H9 (cell line): ENCODE results near the gene TRIM69. TPM values are rescaled to one million over a fixed set of nuclear protein-coding genes. Genes with fewer than 3 reads are reported as not detected.

ENCODE experiments used
- DNase-seq: peaks from one replicate; pipeline ENCODE4 v3.0.0-alpha.2; 2017
- H2AFZ ChIP-seq: one replicate; pipeline ENCODE4 v1.6.1; 2013; ENCODE audit warnings: mild to moderate bottlenecking, low read length, control low read depth, moderate library complexity
- H2AK5ac ChIP-seq: 2 replicates; pipeline ENCODE4 v1.6.1; 2013; ENCODE audit warnings: low read length, control low read depth, mixed read lengths; ENCODE audit not compliant: insufficient read length
- H2BK120ac ChIP-seq: one replicate; pipeline ENCODE4 v1.6.1; 2013; ENCODE audit warnings: low read depth, mild to moderate bottlenecking, low read length, control low read depth, inconsistent platforms; ENCODE audit not compliant: poor library complexity, severe bottlenecking
- H2BK12ac ChIP-seq: 2 replicates; pipeline ENCODE4 v1.6.1; 2013; ENCODE audit warnings: low read length, control low read depth, mixed read lengths, low read depth; ENCODE audit not compliant: insufficient read length
- H2BK15ac ChIP-seq: 2 replicates; pipeline ENCODE4 v1.6.1; 2013; ENCODE audit warnings: low read depth, low read length, control low read depth
- H2BK20ac ChIP-seq: one replicate; pipeline ENCODE4 v1.6.1; 2013; ENCODE audit warnings: low read depth, mild to moderate bottlenecking, low read length, control low read depth, inconsistent platforms; ENCODE audit not compliant: poor library complexity, severe bottlenecking
- H2BK5ac ChIP-seq: 2 replicates; pipeline ENCODE4 v1.6.1; 2013; ENCODE audit warnings: low read length, control low read depth, mixed read lengths; ENCODE audit not compliant: insufficient read length
- H3K14ac ChIP-seq: 2 replicates; pipeline ENCODE4 v1.6.1; 2013; ENCODE audit warnings: low read length, control low read depth; ENCODE audit not compliant: insufficient read depth
- H3K18ac ChIP-seq: 2 replicates; pipeline ENCODE4 v1.6.1; 2013; ENCODE audit warnings: low read depth, mild to moderate bottlenecking, mixed read lengths, low read length, control low read depth; ENCODE audit not compliant: insufficient read length
- H3K23ac ChIP-seq: 2 replicates; pipeline ENCODE4 v1.6.1; 2013; ENCODE audit warnings: low read length, control low read depth, mixed read lengths, low read depth; ENCODE audit not compliant: insufficient read length
- H3K23me2 ChIP-seq: 2 replicates; pipeline ENCODE4 v1.6.1; 2013; ENCODE audit warnings: low read depth, mild to moderate bottlenecking, mixed read lengths, low read length, control low read depth; ENCODE audit not compliant: insufficient read length, poor library complexity, severe bottlenecking
- H3K27ac ChIP-seq: 2 replicates; pipeline ENCODE4 v1.5.1; 2013; ENCODE audit warnings: low read length, control low read depth, mixed read lengths, low read depth; ENCODE audit not compliant: insufficient read length
- H3K27me3 ChIP-seq: 2 replicates; pipeline ENCODE4 v1.6.1; 2013; ENCODE audit warnings: low read length, control low read depth, inconsistent platforms; ENCODE audit not compliant: insufficient read depth
- H3K4ac ChIP-seq: 2 replicates; pipeline ENCODE4 v1.6.1; 2013; ENCODE audit warnings: low read depth, mild to moderate bottlenecking, control low read depth, inconsistent platforms, low read length, moderate library complexity
- H3K4me1 ChIP-seq: 2 replicates; pipeline ENCODE4 v1.6.1; 2013; ENCODE audit warnings: low read length, control low read depth, inconsistent platforms; ENCODE audit not compliant: insufficient read depth
- H3K4me2 ChIP-seq: 2 replicates; pipeline ENCODE4 v1.6.1; 2013; ENCODE audit warnings: low read length, control low read depth, mixed read lengths; ENCODE audit not compliant: insufficient read length, insufficient read depth
- H3K56ac ChIP-seq: 2 replicates; pipeline ENCODE4 v1.6.1; 2013; ENCODE audit warnings: low read depth, mild to moderate bottlenecking, mixed read lengths, low read length, control low read depth; ENCODE audit not compliant: insufficient read length
- H3K79me1 ChIP-seq: 2 replicates; pipeline ENCODE4 v1.6.1; 2013; ENCODE audit warnings: low read depth, mild to moderate bottlenecking, moderate library complexity, low read length, control low read depth, inconsistent platforms; ENCODE audit not compliant: insufficient read depth, poor library complexity, severe bottlenecking
- H3K79me2 ChIP-seq: 2 replicates; pipeline ENCODE4 v1.6.1; 2013; ENCODE audit warnings: low read length, control low read depth, inconsistent platforms; ENCODE audit not compliant: insufficient read depth
- H3K9ac ChIP-seq: 2 replicates; pipeline ENCODE4 v1.6.1; 2013; ENCODE audit warnings: low read length, control low read depth, mixed read lengths; ENCODE audit not compliant: insufficient read length; ENCODE audit errors: extremely low read depth
- H3K9me3 ChIP-seq: one replicate; pipeline ENCODE4 v1.6.1; 2013; ENCODE audit warnings: low read depth, low read length, inconsistent platforms; ENCODE audit not compliant: control insufficient read depth
- H3T11ph ChIP-seq: one replicate; pipeline ENCODE4 v1.6.1; 2013; ENCODE audit warnings: mild to moderate bottlenecking, low read length, control low read depth, inconsistent platforms
- H4K20me1 ChIP-seq: one replicate; pipeline ENCODE4 v1.6.1; 2013; ENCODE audit not compliant: control insufficient read depth, insufficient read length, insufficient read depth
- H4K5ac ChIP-seq: 2 replicates; pipeline ENCODE4 v1.6.1; 2013; ENCODE audit warnings: low read depth, mild to moderate bottlenecking, mixed read lengths, low read length, control low read depth; ENCODE audit not compliant: insufficient read length
- H4K8ac ChIP-seq: replicated peaks from 2 replicates; pipeline ENCODE4 v1.6.1; 2013; ENCODE audit warnings: low read length, control low read depth, mixed read lengths, low read depth; ENCODE audit not compliant: insufficient read length
- H4K91ac ChIP-seq: 2 replicates; pipeline ENCODE4 v1.6.1; 2013; ENCODE audit warnings: low read depth, mild to moderate bottlenecking, moderate library complexity, mixed read lengths, low read length, control low read depth; ENCODE audit not compliant: insufficient read length
- H3K27ac Mint-ChIP-seq, 3 experiments: 2 replicates in 2 of 3; 3 replicates in 1 of 3; pipeline ENCODE4 v1.8.0; 2020 to 2021; ENCODE audit warnings: mixed read lengths in 3 of 3, mild to moderate bottlenecking in 1 of 3, moderate library complexity in 1 of 3
- H3K27me3 Mint-ChIP-seq: 2 replicates; pipeline ENCODE4 v1.8.0; 2021; ENCODE audit warnings: low read depth, mild to moderate bottlenecking, moderate library complexity, mixed read lengths
- H3K36me3 Mint-ChIP-seq, 3 experiments: 2 replicates in 2 of 3; 3 replicates in 1 of 3; pipeline ENCODE4 v1.8.0; 2020 to 2021; ENCODE audit warnings: low read depth in 3 of 3, mixed read lengths in 3 of 3; ENCODE audit not compliant: insufficient read depth in 1 of 3
- H3K4me1 Mint-ChIP-seq, 2 experiments: 2 replicates each; pipeline ENCODE4 v1.8.0; 2020; ENCODE audit warnings: mixed read lengths in 2 of 2
- H3K4me3 Mint-ChIP-seq, 2 experiments: 2 replicates in 1 of 2; 3 replicates in 1 of 2; pipeline ENCODE4 v1.8.0; 2020 to 2021; ENCODE audit warnings: mild to moderate bottlenecking in 2 of 2, mixed read lengths in 2 of 2, moderate library complexity in 1 of 2
- H3K9me3 Mint-ChIP-seq, 2 experiments: 2 replicates in 1 of 2; 3 replicates in 1 of 2; pipeline ENCODE4 v1.8.0; 2020; ENCODE audit warnings: mild to moderate bottlenecking in 2 of 2, mixed read lengths in 2 of 2, moderate library complexity in 1 of 2
- WGBS: extraction: QIAGEN DNeasy Blood & Tissue Kit; methylation state at CpG from one replicate; pipeline ENCODE4 v1.1.7; 2013; ENCODE audit warnings: missing lambda C conversion rate, low lambda C conversion rate, mixed read lengths; ENCODE audit not compliant: insufficient read length; ENCODE audit errors: extremely low coverage; 5-methylcytosine and 5-hydroxymethylcytosine counted together
- total RNA-seq: library from RNA; stranded (reverse); gene quantifications from 2 replicates; pipeline ENCODE4 v1.2.1, GENCODE V29; 2021
- TF ChIP-seq, protein P1 (sequence below): fragments of 200-600 bp; sonication (generic); conservative IDR thresholded peaks from 3 replicates; pipeline ENCODE4 v1.8.0; 2021; ENCODE audit warnings: antibody characterized with exemption, mild to moderate bottlenecking

The TRIM69 gene
- total RNA-seq, 1 experiment from 2014 or later: 4.3 TPM

DNA sequence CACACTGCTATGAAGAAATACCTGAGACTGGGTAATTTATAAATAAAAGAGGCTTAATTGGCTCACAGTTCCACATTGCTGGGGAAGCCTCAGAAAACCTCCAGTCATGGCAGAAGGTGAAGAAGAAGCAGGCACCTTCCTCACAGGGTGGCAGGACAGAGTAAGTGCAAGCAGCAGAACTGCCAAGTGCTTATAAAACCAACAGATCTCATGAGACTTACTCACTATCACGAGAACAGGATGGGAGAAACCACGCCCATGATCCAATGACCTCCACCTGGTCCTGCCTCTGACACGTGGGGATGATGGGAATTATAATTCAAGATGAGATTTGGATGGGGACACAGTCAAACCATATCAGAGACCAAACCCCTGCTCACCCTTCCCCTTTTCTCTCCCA is 75.0 kb downstream of the TRIM69 start:
- H4K91ac ChIP-seq: no peak overlapping the region
- peaks cover 6% of the 10 kb centered on the region for H3K27me3 Mint-ChIP-seq
- no peaks in the 10 kb centered on the region for H3K27me3 ChIP-seq
- no peak overlapping the region for H4K5ac ChIP-seq
- H3K36me3 Mint-ChIP-seq: no peaks in the 10 kb centered on the region
- H3K18ac ChIP-seq: no peak overlapping the region
- H3K9ac ChIP-seq: no peak overlapping the region
- H2BK120ac ChIP-seq: no peak overlapping the region
- no peak overlapping the region for H3K4ac ChIP-seq
- H3K4me1 Mint-ChIP-seq: peaks cover 4 to 6% of the 10 kb centered on the region in 2 experiments
- no peaks in the 10 kb centered on the region for H3K9me3 Mint-ChIP-seq
- no peak overlapping the region for H2BK15ac ChIP-seq
- no peak overlapping the region for H3K4me3 Mint-ChIP-seq
- H3K23me2 ChIP-seq: no peaks in the 10 kb centered on the region
- no peak for DNase-seq
- H2AK5ac ChIP-seq: no peak overlapping the region
- H3T11ph ChIP-seq: no peak overlapping the region
- no peak overlapping the region for H4K8ac ChIP-seq
- no peaks in the 10 kb centered on the region for H3K79me1 ChIP-seq
- whole genome bisulfite sequencing: no CpG with 5 or more reads among the region's 3 CpGs
- no peak overlapping the region for H2BK20ac ChIP-seq
- no peak overlapping the region for H3K56ac ChIP-seq
- no peak overlapping the region for H3K14ac ChIP-seq
- H2BK5ac ChIP-seq: no peak overlapping the region
- H2AFZ ChIP-seq: no peak overlapping the region
- H3K4me2 ChIP-seq: no peak overlapping the region
- no peaks in the 10 kb centered on the region for H3K79me2 ChIP-seq
- no peak overlapping the region for H2BK12ac ChIP-seq
- no peak overlapping the region for H3K27ac Mint-ChIP-seq
- H4K20me1 ChIP-seq: no peaks in the 10 kb centered on the region
- TF ChIP-seq, protein P1, sequence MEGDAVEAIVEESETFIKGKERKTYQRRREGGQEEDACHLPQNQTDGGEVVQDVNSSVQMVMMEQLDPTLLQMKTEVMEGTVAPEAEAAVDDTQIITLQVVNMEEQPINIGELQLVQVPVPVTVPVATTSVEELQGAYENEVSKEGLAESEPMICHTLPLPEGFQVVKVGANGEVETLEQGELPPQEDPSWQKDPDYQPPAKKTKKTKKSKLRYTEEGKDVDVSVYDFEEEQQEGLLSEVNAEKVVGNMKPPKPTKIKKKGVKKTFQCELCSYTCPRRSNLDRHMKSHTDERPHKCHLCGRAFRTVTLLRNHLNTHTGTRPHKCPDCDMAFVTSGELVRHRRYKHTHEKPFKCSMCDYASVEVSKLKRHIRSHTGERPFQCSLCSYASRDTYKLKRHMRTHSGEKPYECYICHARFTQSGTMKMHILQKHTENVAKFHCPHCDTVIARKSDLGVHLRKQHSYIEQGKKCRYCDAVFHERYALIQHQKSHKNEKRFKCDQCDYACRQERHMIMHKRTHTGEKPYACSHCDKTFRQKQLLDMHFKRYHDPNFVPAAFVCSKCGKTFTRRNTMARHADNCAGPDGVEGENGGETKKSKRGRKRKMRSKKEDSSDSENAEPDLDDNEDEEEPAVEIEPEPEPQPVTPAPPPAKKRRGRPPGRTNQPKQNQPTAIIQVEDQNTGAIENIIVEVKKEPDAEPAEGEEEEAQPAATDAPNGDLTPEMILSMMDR: no peak
- H3K23ac ChIP-seq: no peak overlapping the region
- no peaks in the 10 kb centered on the region for H3K9me3 ChIP-seq
- H3K4me1 ChIP-seq: no peaks in the 10 kb centered on the region
- no peak overlapping the region for H3K27ac ChIP-seq
